Vagina (tissue), 2 donors: ENCODE data around the gene PERM1. TPM values are rescaled to one million over a fixed set of nuclear protein-coding genes. Genes with fewer than 3 reads are reported as not detected.
A peak's percentile ranks its signal among the peaks of the same experiment; 100 is the strongest.

Experiments
- DNase-seq, 2 donors: peaks; one replicate each; pipeline ENCODE4 v3.0.0-alpha.2; 2017; ENCODE audit errors: extremely low spot score in 2 of 2
- H3K27ac ChIP-seq: fragments of 200-600 bp; sonication (generic); one replicate; pipeline ENCODE4 v1.5.1; 2019
- H3K27me3 ChIP-seq: fragments of 200-600 bp; sonication (generic); one replicate; pipeline ENCODE4 v1.5.1; 2019
- H3K36me3 ChIP-seq, 2 donors: fragments of 200-600 bp; sonication (generic); one replicate each; pipeline ENCODE4 v1.5.1; 2017 to 2019
- H3K4me1 ChIP-seq: fragments of 200-600 bp; sonication (generic); one replicate; pipeline ENCODE4 v1.5.1; 2019
- H3K4me3 ChIP-seq, 2 donors: fragments of 200-600 bp; sonication (generic); 1 replicate in 1 of 2; 2 replicates in 1 of 2; pipeline ENCODE4 v1.5.1; 2016 to 2019
- H3K9me3 ChIP-seq: fragments of 200-600 bp; sonication (generic); one replicate; pipeline ENCODE4 v1.5.1; 2019
- POLR2A ChIP-seq, 2 donors: fragments of 450-650 bp; IDR thresholded peaks; one replicate each; pipeline ENCODE4 v1.6.1; 2017; ENCODE audit warnings: antibody characterized with exemption in 2 of 2, mild to moderate bottlenecking in 2 of 2, moderate library complexity in 2 of 2
- POLR2AphosphoS5 ChIP-seq, 2 donors: sonication (generic); formaldehyde crosslinking; IDR thresholded peaks; one replicate each; pipeline ENCODE4 v1.9.0; 2017; ENCODE audit warnings: antibody characterized with exemption in 2 of 2, mild to moderate bottlenecking in 2 of 2, low read depth in 1 of 2; ENCODE audit not compliant: insufficient read depth in 1 of 2
- intact Hi-C: fragments of 100-400 bp; cut with DNase I; formaldehyde crosslinking; loops from one replicate; pipeline ENCODE4 v1.15.1; 2023
- total RNA-seq: library from RNA; depleted of rRNA; stranded (reverse); fragments of >200 nt; gene quantifications from one replicate; pipeline ENCODE4 v1.2.3, GENCODE V29; 2016
- TF ChIP-seq, protein P1 (sequence below), 3 experiments: fragments of 450-650 bp in 2 of 3; fragments of 200-600 bp in 1 of 3; sonication (generic) in 1 of 3; IDR thresholded peaks; one replicate each; pipeline ENCODE4 v1.5.1; 2017 to 2019; ENCODE audit warnings: antibody characterized with exemption in 3 of 3, mild to moderate bottlenecking in 2 of 3, moderate library complexity in 2 of 3

The PERM1 gene
- total RNA-seq, 1 donor from 2014 or later: not detected

DNA sequence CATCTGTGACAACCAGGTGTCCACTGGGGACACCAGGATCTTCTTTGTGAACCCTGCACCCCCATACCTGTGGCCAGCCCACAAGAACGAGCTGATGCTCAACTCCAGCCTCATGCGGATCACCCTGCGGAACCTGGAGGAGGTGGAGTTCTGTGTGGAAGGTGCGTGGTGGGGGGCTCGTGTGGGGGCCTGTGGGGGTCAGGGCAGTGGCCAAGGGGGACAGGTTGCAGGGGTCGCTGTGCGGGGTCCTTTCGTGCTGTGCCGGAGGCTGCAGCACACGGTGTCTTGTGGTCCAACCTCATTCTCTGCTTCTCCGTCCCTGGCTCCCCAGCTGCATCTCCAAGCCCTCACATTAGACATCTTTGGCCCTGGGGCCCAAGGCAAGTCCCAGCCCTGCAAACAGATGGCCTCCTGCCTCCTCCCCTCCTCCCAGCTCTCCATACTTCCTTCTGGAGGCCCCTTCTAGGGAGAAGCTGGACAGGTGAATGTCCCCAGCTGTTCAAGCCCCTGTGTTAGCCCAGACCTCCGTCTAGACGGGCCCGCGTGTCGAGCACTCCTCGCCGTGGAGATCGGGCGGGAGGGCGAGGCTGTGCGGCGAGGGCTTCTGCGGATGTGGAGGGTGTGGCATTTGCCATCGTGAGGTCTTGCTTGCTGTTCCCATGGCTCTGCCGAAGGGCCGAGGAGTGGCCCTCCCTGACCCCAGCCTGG is 40.6 kb upstream of the PERM1 start:
- peaks cover 48% of the 10 kb centered on the region for H3K4me1 ChIP-seq
- no peaks in the 10 kb centered on the region for H3K27me3 ChIP-seq
- H3K27ac ChIP-seq: no peak overlapping the region
- H3K4me3 ChIP-seq: no peak overlapping the region
- TF ChIP-seq POLR2AphosphoS5 (IDR thresholded peaks at IDR 0.05; ENCODE audit: insufficient read depth in 1 of 2, low read depth in 1 of 2): no peak
- TF ChIP-seq, protein P1, sequence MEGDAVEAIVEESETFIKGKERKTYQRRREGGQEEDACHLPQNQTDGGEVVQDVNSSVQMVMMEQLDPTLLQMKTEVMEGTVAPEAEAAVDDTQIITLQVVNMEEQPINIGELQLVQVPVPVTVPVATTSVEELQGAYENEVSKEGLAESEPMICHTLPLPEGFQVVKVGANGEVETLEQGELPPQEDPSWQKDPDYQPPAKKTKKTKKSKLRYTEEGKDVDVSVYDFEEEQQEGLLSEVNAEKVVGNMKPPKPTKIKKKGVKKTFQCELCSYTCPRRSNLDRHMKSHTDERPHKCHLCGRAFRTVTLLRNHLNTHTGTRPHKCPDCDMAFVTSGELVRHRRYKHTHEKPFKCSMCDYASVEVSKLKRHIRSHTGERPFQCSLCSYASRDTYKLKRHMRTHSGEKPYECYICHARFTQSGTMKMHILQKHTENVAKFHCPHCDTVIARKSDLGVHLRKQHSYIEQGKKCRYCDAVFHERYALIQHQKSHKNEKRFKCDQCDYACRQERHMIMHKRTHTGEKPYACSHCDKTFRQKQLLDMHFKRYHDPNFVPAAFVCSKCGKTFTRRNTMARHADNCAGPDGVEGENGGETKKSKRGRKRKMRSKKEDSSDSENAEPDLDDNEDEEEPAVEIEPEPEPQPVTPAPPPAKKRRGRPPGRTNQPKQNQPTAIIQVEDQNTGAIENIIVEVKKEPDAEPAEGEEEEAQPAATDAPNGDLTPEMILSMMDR (IDR thresholded peaks at IDR 0.05): no peak
- TF ChIP-seq POLR2A (IDR thresholded peaks at IDR 0.05): no peak
- H3K9me3 ChIP-seq: no peaks in the 10 kb centered on the region
- H3K36me3 ChIP-seq: no peaks in the 10 kb centered on the region
- intact Hi-C loops: no loop called here
- no peak for DNase-seq

- TF ChIP-seq POLR2A (IDR thresholded peaks at IDR 0.05) (no peak), POLR2AphosphoS5 (IDR thresholded peaks at IDR 0.05; ENCODE audit: insufficient read depth in 1 of 2, low read depth in 1 of 2) (no peak)
- TF ChIP-seq, protein P1 (IDR thresholded peaks at IDR 0.05): no peak
- intact Hi-C loops: no loop called here
- Histone ChIP-seq H3K4me1 (peaks cover 46% of the 10 kb centered on the region), H3K27me3 (no peaks in the 10 kb centered on the region), H3K4me3 (no peak overlapping the region), H3K27ac (no peak overlapping the region), H3K36me3 (no peaks in the 10 kb centered on the region), H3K9me3 (no peaks in the 10 kb centered on the region)
- no peak for DNase-seq
These were observed 40.0 kb upstream of the PERM1 start for GRCh38 chr1:1021920-1022259.

DNA sequence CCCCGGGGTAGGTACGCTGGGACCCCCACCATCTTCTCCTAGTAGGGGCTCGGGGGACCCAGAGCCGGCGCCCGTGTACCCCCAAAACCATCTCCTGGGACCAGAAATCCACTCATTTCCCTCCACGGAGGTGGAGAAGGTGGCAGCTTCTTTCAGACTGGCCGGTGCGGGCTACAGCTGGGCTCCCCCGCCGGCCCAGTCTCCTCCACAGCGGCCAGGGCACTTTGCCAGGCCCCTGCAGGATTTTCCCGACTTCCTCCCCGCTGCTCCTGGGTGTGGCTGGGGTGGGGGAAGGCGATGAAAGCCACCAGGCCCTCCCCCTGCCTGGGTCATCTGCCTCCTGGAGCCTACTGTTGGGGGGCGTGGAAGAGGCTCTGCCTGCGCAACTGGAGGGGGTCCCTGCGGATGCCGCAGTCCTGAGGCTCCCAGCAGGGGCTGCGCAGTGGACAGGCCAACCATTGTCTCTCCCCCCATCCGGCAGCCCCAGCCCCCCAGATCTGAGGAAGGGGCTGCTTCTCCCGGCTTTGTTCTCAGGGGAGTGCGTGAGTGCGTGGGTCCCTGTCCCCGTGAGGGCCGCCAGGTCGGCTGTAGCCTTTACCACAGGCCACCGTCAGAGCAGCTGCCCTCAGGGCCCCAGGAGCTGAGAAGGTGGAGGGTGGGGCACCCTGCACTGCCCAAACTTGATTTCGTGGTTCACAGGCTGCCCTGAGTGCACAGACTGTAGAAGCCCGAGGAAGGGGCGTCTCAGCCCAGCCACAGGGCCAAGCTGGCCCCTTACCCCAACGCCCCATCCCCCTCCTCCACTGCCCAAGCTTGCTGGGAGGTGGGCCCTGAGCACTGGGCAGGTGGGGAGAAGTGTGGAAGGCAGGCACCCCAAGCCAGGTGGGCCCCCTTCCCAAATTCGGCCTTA is 39.4 kb upstream of the PERM1 start:
- intact Hi-C loops: no loop called here
- peak overlapping the region; percentile 57 to 88 for H3K4me3 ChIP-seq
- H3K9me3 ChIP-seq: no peaks in the 10 kb centered on the region
- H3K27me3 ChIP-seq: no peaks in the 10 kb centered on the region
- no peaks in the 10 kb centered on the region for H3K36me3 ChIP-seq
- H3K4me1 ChIP-seq: peaks cover 44% of the 10 kb centered on the region
- TF ChIP-seq POLR2AphosphoS5 (IDR thresholded peaks at IDR 0.05; ENCODE audit: insufficient read depth in 1 of 2, low read depth in 1 of 2): peak in 1 of 2 donors; percentile 12
- TF ChIP-seq POLR2A (IDR thresholded peaks at IDR 0.05): no peak
- no peak for DNase-seq
- peak overlapping the region; percentile 95 for H3K27ac ChIP-seq

DNA sequence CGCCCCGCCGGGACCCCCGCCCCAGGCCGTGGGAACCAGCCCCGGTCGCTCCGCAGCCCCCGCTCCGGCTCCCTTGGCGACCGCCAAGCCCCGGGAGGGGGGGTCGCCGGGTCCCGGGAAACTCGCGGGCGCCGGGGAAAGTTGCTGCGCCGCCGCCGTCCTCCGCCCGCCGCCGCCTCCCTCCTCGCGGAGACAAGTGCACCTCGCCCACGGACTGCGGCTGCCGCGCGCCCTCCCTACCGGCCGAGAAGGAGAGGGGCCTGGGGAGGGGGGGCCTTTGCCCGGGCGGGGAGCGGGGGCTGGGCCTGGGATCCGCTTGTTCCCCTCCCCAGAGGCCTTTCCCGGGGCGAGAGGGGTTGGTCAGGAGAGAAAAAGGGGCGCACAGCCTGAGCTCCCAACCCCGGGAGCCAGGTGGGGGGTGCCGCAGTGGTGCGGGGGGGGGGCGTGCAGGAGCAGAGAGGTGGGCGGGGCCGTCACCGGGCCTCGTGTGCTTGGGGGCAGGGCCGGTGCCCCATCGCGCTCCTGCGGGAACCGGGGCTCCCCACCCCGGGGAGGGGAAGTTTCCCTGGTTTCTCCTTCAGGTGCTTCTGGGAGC is 38.6 kb upstream of the PERM1 start:
- no peaks in the 10 kb centered on the region for H3K27me3 ChIP-seq
- H3K9me3 ChIP-seq: no peaks in the 10 kb centered on the region
- peak overlapping the region; percentile 95 for H3K27ac ChIP-seq
- H3K36me3 ChIP-seq: no peaks in the 10 kb centered on the region
- DNase-seq: no peak
- peak overlapping the region; percentile 57 to 88 for H3K4me3 ChIP-seq
- peaks cover 44% of the 10 kb centered on the region for H3K4me1 ChIP-seq
- TF ChIP-seq, protein P1 (IDR thresholded peaks at IDR 0.05): no peak
- TF ChIP-seq POLR2A (IDR thresholded peaks at IDR 0.05) (no peak), POLR2AphosphoS5 (IDR thresholded peaks at IDR 0.05; ENCODE audit: insufficient read depth in 1 of 2, low read depth in 1 of 2) (no peak)
- intact Hi-C loops: no loop called here

DNA sequence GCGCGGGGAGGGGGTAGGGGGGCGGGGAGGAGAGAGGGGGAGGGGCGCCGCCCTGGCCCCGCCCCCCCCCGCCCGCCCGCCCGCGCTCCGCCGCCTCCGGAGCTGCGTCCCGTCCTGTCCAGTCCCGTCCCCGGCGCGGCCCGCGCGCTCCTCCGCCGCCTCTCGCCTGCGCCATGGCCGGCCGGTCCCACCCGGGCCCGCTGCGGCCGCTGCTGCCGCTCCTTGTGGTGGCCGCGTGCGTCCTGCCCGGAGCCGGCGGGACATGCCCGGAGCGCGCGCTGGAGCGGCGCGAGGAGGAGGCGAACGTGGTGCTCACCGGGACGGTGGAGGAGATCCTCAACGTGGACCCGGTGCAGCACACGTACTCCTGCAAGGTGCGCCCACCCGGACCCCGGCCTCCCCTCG is 38.1 kb upstream of the PERM1 start, which contains the start of gene AGRN:
TSS of gene AGRN (plus strand) at position 121 of the 405 bp plus-strand sequence. CDS start at position 174, 53 bp downstream.
- H3K36me3 ChIP-seq: no peaks in the 10 kb centered on the region

More for the DNA sequence above, 38.1 kb upstream of the PERM1 start, which contains the start of gene AGRN:
- H3K27ac ChIP-seq: peak within 1 kb of the TSS; percentile 95
- no peak for DNase-seq
- intact Hi-C loops: no loop called here
- no peaks in the 10 kb centered on the region for H3K9me3 ChIP-seq
- no peak for TF ChIP-seq POLR2A (IDR thresholded peaks at IDR 0.05)
- no peak for TF ChIP-seq POLR2AphosphoS5 (IDR thresholded peaks at IDR 0.05; ENCODE audit: insufficient read depth in 1 of 2, low read depth in 1 of 2)
- TF ChIP-seq, protein P1 (IDR thresholded peaks at IDR 0.05): no peak
- H3K4me1 ChIP-seq: peaks cover 39% of the 10 kb centered on the region
- no peaks in the 10 kb centered on the region for H3K27me3 ChIP-seq
- H3K4me3 ChIP-seq: peak within 1 kb of the TSS; percentile 57 to 88
